Nephron progenitor cell (in vitro differentiated cells): ENCODE data around the gene IZUMO1R.
A peak's percentile ranks its signal among the peaks of the same experiment; 100 is the strongest.

ENCODE experiments used
- DNase-seq: peaks from one replicate; pipeline ENCODE4 v3.0.0; 2021
- H3K27ac Mint-ChIP-seq: 2 replicates; pipeline ENCODE4 v1.8.0; 2021; ENCODE audit warnings: mild to moderate bottlenecking, moderate library complexity, mixed read lengths
- H3K27me3 Mint-ChIP-seq: 2 replicates; pipeline ENCODE4 v1.8.0; 2021; ENCODE audit warnings: mild to moderate bottlenecking, low read depth, mixed read lengths; ENCODE audit not compliant: poor library complexity
- H3K36me3 Mint-ChIP-seq: 2 replicates; pipeline ENCODE4 v1.8.0; 2021; ENCODE audit warnings: low read depth, mixed read lengths
- H3K4me1 Mint-ChIP-seq: 2 replicates; pipeline ENCODE4 v1.8.0; 2021; ENCODE audit warnings: mixed read lengths
- H3K4me3 Mint-ChIP-seq: 2 replicates; pipeline ENCODE4 v1.8.0; 2021; ENCODE audit warnings: mild to moderate bottlenecking, moderate library complexity, mixed read lengths
- H3K9me3 Mint-ChIP-seq: 2 replicates; pipeline ENCODE4 v1.8.0; 2021; ENCODE audit warnings: mild to moderate bottlenecking, moderate library complexity, mixed read lengths
- TF ChIP-seq, protein P1 (sequence below): fragments of 200-600 bp; sonication (generic); IDR thresholded peaks from 2 replicates; pipeline ENCODE4 v1.5.0; 2021; ENCODE audit warnings: antibody characterized with exemption

The IZUMO1R gene

DNA sequence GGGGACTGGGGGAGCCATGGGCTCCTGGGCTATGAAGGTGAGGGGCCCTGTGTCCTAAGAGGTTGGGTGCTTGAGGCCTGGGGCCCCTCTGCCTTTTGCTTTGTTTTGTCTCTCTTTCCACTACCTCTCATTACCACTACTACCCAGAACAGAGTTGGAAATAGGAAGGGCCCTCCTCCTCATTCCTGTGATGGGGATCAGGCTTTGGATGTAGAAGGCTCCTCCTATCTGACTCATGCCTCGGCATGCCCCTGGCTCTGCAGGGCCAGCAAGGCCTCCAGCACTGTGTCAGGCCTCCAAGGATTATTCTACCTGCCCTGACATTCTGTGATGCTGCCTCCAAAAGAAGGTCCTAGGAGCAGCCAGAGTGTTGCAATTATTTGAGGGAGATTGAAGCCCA lies 766 bp downstream of the IZUMO1R start:
- no peak for DNase-seq
- Mint-ChIP-seq H3K27ac (no peak overlapping the region), H3K27me3 (peaks cover 10% of the 10 kb centered on the region), H3K36me3 (no peaks in the 10 kb centered on the region), H3K4me1 (peaks cover 13% of the 10 kb centered on the region), H3K4me3 (no peak overlapping the region), H3K9me3 (no peaks in the 10 kb centered on the region)
- TF ChIP-seq, protein P1, sequence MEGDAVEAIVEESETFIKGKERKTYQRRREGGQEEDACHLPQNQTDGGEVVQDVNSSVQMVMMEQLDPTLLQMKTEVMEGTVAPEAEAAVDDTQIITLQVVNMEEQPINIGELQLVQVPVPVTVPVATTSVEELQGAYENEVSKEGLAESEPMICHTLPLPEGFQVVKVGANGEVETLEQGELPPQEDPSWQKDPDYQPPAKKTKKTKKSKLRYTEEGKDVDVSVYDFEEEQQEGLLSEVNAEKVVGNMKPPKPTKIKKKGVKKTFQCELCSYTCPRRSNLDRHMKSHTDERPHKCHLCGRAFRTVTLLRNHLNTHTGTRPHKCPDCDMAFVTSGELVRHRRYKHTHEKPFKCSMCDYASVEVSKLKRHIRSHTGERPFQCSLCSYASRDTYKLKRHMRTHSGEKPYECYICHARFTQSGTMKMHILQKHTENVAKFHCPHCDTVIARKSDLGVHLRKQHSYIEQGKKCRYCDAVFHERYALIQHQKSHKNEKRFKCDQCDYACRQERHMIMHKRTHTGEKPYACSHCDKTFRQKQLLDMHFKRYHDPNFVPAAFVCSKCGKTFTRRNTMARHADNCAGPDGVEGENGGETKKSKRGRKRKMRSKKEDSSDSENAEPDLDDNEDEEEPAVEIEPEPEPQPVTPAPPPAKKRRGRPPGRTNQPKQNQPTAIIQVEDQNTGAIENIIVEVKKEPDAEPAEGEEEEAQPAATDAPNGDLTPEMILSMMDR, result no peak

DNA sequence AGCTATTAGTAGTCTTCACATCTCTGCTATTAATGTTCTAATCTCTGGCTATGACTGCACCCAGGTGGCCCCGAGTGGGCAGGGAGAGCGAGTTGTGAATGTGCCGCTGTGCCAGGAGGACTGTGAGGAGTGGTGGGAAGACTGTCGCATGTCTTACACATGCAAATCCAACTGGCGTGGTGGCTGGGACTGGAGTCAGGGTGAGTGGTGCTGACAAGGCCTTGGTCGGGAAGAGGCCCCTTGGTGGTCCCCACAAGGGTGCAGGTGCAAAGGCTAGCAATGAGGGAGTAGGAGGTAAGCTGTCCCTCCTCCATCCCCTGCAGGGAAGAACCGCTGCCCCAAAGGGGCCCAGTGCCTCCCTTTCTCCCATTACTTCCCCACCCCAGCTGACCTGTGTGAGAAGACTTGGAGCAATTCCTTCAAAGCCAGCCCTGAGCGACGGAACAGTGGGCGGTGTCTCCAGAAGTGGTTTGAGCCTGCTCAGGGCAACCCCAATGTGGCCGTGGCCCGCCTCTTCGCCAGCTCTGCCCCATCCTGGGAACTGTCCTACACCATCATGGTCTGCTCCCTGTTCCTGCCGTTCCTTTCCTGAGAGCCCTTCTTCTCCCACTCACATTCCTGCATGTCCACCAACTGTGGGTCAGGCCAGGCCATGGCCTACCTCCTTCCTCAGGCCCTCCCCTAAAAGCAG lies 2.9 kb downstream of the IZUMO1R start:
- peaks cover 17% of the 10 kb centered on the region for H3K4me1 Mint-ChIP-seq
- H3K27ac Mint-ChIP-seq, result peak overlapping the region; percentile 3
- H3K9me3 Mint-ChIP-seq, result no peaks in the 10 kb centered on the region
- H3K4me3 Mint-ChIP-seq, result no peak overlapping the region
- H3K36me3 Mint-ChIP-seq, result no peaks in the 10 kb centered on the region
- H3K27me3 Mint-ChIP-seq, result peaks cover 11% of the 10 kb centered on the region
- TF ChIP-seq, protein P1, result no peak
- no peak for DNase-seq

DNA sequence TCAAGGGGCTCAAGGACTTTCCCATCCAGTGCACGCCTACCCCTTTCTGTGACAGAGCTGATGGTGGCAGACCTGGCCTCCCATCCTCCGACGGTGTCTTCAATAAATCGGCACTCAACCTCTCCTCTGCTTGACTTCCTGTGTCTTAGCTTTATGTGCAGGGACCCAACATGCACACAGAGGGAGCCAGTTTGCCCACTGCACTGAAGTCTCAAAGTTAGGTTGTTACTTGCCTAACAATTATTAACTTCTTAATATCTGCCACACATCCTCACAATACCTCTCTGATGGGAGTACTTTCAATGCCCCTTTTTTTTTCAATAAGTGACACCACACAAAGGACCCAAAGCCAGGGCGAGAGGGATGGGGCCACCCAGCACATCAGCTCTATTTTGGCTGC lies 3.6 kb downstream of the IZUMO1R start:
- no peak overlapping the region for H3K27ac Mint-ChIP-seq

DNA sequence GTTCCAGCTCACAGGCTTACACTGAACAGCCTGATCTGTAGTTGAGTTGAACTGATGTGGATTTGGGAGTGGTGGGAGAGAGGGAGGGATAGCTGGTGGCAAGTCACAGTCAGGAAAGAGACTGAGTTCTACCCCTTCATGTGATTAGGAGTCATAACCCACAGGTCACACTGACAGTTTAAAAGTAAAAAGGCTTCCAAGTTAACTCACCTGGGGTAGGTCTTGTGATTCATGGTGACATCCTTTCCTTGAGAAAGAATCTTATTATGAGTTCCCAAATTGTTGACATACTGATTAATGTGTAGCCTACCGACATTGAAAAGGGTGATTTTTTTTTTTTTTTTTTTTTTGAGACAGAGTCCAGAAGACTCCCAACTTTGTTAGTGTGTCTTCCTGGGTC lies 5.4 kb downstream of the IZUMO1R start:
- no peaks in the 10 kb centered on the region for H3K36me3 Mint-ChIP-seq
- TF ChIP-seq, protein P1, result no peak
- no peak overlapping the region for H3K4me3 Mint-ChIP-seq
- DNase-seq, result no peak
- H3K4me1 Mint-ChIP-seq, result peaks cover 14% of the 10 kb centered on the region
- no peaks in the 10 kb centered on the region for H3K9me3 Mint-ChIP-seq
- H3K27me3 Mint-ChIP-seq, result peaks cover 7% of the 10 kb centered on the region
- no peak overlapping the region for H3K27ac Mint-ChIP-seq

More for the DNA sequence above, 3.6 kb downstream of the IZUMO1R start:
- Mint-ChIP-seq H3K36me3 (no peaks in the 10 kb centered on the region), H3K4me3 (no peak overlapping the region), H3K27me3 (peaks cover 11% of the 10 kb centered on the region), H3K4me1 (peaks cover 14% of the 10 kb centered on the region), H3K9me3 (no peaks in the 10 kb centered on the region)
- no peak for DNase-seq
- TF ChIP-seq, protein P1, result no peak

DNA sequence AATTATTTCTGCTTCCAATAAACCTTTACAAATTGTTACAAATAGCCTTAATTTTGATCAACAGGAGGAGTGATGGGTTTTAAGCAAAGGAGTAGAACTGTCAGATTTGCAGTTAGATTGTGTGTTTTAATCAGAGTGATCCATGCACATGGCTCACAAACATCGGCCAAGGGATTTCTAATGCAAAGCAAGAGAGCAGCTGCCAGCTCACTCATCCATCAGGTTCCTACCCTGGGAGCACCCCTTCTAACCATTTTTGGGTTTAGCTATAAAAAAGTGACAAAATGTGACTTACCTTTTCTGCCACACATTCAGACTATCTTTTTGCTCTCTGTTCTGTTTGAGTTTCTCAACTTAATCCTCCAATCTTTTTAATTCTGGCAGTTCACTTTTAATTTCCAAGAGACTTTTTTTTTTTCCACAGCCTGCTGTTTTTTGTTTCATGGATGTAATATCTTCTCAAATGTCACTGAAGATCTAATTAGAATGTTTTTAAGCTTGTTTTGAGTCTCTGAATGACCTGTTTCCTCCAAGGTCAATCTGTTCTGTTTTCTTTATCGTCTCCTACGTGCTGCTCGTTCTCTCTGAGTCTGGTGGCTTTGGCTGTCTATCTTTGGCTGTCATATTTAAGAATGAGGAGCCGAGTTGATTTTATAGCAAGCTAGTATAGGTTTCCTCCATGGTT lies 6.0 kb downstream of the IZUMO1R start:
- H3K9me3 Mint-ChIP-seq, result no peaks in the 10 kb centered on the region
- peaks cover 16% of the 10 kb centered on the region for H3K4me1 Mint-ChIP-seq
- H3K27me3 Mint-ChIP-seq, result peaks cover 7% of the 10 kb centered on the region
- H3K27ac Mint-ChIP-seq, result no peak overlapping the region
- TF ChIP-seq, protein P1, result no peak
- H3K4me3 Mint-ChIP-seq, result no peak overlapping the region
- DNase-seq, result no peak
- H3K36me3 Mint-ChIP-seq, result no peaks in the 10 kb centered on the region

DNA sequence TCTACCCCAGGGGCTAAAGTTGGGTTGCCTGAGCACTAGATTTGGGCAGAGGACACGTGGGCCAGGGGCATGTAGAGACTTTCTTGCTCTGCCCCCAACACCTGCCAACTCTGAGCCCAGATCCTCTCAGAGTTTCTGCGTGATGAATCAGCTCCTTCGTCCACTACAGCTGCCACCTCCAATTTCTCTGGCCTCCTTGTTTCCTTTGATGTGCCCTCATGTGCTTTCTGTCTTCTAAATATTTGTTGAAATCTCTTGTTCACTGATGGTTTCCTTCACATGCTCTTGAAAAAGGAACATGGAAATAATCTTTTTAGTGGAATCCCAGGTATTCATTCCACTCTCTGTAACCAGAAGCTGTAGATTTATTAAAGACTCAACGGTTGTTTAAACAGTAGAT lies 8.0 kb downstream of the IZUMO1R start:
- no peak for DNase-seq
- H3K4me1 Mint-ChIP-seq, result peaks cover 20% of the 10 kb centered on the region
- H3K27ac Mint-ChIP-seq, result no peak overlapping the region
- TF ChIP-seq, protein P1, result no peak
- no peaks in the 10 kb centered on the region for H3K36me3 Mint-ChIP-seq
- H3K4me3 Mint-ChIP-seq, result no peak overlapping the region
- H3K9me3 Mint-ChIP-seq, result no peaks in the 10 kb centered on the region
- peaks cover 3% of the 10 kb centered on the region for H3K27me3 Mint-ChIP-seq
